Smooth muscle cell (in vitro differentiated cells): Measurements from ENCODE around the gene CRMP1. TPM values are rescaled to one million over a fixed set of nuclear protein-coding genes. Genes with fewer than 3 reads are reported as not detected.

Experiments
- DNase-seq: peaks from one replicate; lab custom pipeline; 2025; ENCODE audit not compliant: unreplicated experiment; lab: John Stamatoyannopoulos, UW
- H2AFZ ChIP-seq: fragments of 200-600 bp; sonication (generic); 2 replicates; pipeline ENCODE4 v1.6.0; 2016; ENCODE audit warnings: antibody characterized with exemption, low read depth, mild to moderate bottlenecking
- H3F3A ChIP-seq: fragments of 200-600 bp; sonication (generic); 2 replicates; pipeline ENCODE4 v1.6.0; 2017; ENCODE audit warnings: antibody characterized with exemption, low read depth
- H3K27ac ChIP-seq: fragments of 200-600 bp; sonication (generic); 2 replicates; pipeline ENCODE4 v1.5.1; 2016; ENCODE audit warnings: low read depth, mild to moderate bottlenecking
- H3K27me3 ChIP-seq: fragments of 200-600 bp; sonication (generic); 2 replicates; pipeline ENCODE4 v1.6.1; 2016; ENCODE audit warnings: low read depth, mild to moderate bottlenecking
- H3K36me3 ChIP-seq: fragments of 200-600 bp; sonication (generic); 2 replicates; pipeline ENCODE4 v1.5.1; 2016; ENCODE audit warnings: low read depth
- H3K4me1 ChIP-seq: fragments of 200-600 bp; sonication (generic); 2 replicates; pipeline ENCODE4 v1.5.1; 2016; ENCODE audit warnings: low read depth
- H3K4me2 ChIP-seq: fragments of 200-600 bp; sonication (generic); 2 replicates; pipeline ENCODE4 v1.6.0; 2016; ENCODE audit warnings: mild to moderate bottlenecking
- H3K4me3 ChIP-seq: fragments of 200-600 bp; sonication (generic); 2 replicates; pipeline ENCODE4 v1.5.1; 2016; ENCODE audit warnings: mild to moderate bottlenecking
- H3K79me2 ChIP-seq: fragments of 200-600 bp; sonication (generic); 2 replicates; pipeline ENCODE4 v1.6.0; 2016; ENCODE audit warnings: low read depth, mild to moderate bottlenecking
- H3K9ac ChIP-seq: fragments of 200-600 bp; sonication (generic); 2 replicates; pipeline ENCODE4 v1.6.0; 2016; ENCODE audit warnings: low read depth
- H3K9me3 ChIP-seq: fragments of 200-600 bp; sonication (generic); replicated peaks from 2 replicates; pipeline ENCODE4 v1.5.1; 2016; ENCODE audit warnings: low read depth
- H4K20me1 ChIP-seq: fragments of 200-600 bp; sonication (generic); 2 replicates; pipeline ENCODE4 v1.6.0; 2016; ENCODE audit warnings: low read depth
- WGBS: methylation state at CpG from one replicate; pipeline ENCODE4 v1.1.7; 2016; ENCODE audit warnings: low lambda C conversion rate; 5-methylcytosine and 5-hydroxymethylcytosine counted together
- polyA plus RNA-seq: library from polyadenylated mRNA; unstranded; fragments of >200 nt; fragmentation: Nextera tagmentation; extraction: Ambion mirVana; gene quantifications from 2 replicates; pipeline ENCODE4 v1.2.1, GENCODE V29; 2016
- total RNA-seq: library from RNA; depleted of rRNA; stranded (reverse); fragments of >200 nt; gene quantifications from 2 replicates; pipeline ENCODE4 v1.2.3, GENCODE V29; 2014
- TF ChIP-seq, protein P1 (sequence below): fragments of 200-600 bp; sonication (generic); IDR thresholded peaks from 2 replicates; pipeline ENCODE4 v1.5.1; 2017; ENCODE audit warnings: borderline replicate concordance, mild to moderate bottlenecking, antibody characterized with exemption; ENCODE audit not compliant: insufficient read depth, poor library complexity, severe bottlenecking

Gene CRMP1
- total and polyA plus RNA-seq, 2 experiments from 2014 or later: 12.5 to 18.6 TPM

GRCh38 chr4:5788144-5788543 is 104.7 kb downstream of the CRMP1 start:
- Histone ChIP-seq H4K20me1 (no peaks in the 10 kb centered on the region), H3K4me3 (no peak overlapping the region), H3K4me2 (no peak overlapping the region), H3K79me2 (no peaks in the 10 kb centered on the region), H3K27me3 (no peaks in the 10 kb centered on the region), H3K36me3 (peaks cover 10% of the 10 kb centered on the region), H3K27ac (no peak overlapping the region), H3K4me1 (no peaks in the 10 kb centered on the region), H3K9me3 (no peaks in the 10 kb centered on the region), H2AFZ (no peak overlapping the region), H3F3A (no peaks in the 10 kb centered on the region), H3K9ac (no peak overlapping the region)
- 89% methylated on average over 2 of the region's 2 CpGs for WGBS
- DNase-seq: no peak
- TF ChIP-seq, protein P1, sequence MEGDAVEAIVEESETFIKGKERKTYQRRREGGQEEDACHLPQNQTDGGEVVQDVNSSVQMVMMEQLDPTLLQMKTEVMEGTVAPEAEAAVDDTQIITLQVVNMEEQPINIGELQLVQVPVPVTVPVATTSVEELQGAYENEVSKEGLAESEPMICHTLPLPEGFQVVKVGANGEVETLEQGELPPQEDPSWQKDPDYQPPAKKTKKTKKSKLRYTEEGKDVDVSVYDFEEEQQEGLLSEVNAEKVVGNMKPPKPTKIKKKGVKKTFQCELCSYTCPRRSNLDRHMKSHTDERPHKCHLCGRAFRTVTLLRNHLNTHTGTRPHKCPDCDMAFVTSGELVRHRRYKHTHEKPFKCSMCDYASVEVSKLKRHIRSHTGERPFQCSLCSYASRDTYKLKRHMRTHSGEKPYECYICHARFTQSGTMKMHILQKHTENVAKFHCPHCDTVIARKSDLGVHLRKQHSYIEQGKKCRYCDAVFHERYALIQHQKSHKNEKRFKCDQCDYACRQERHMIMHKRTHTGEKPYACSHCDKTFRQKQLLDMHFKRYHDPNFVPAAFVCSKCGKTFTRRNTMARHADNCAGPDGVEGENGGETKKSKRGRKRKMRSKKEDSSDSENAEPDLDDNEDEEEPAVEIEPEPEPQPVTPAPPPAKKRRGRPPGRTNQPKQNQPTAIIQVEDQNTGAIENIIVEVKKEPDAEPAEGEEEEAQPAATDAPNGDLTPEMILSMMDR: no peak

DNA sequence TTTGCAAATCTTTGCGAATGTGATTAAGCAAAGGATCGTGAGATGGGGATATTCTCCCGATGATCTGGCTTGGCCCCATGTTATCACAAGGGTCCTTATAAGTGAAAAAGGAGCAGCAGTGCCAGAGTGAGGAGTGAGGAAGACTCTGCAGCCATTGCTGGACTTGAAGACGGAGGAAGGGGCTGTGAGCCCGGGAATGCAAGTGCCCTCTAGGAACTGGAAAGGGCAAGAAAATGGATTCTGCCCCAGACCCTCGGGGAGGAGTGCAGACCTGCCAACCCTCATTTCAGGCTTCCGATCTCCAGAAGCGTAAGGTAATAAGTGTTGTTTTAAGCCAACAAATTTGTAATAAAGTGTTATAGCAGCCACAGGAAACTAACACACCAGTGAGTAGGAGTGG is 105.6 kb downstream of the CRMP1 start:
- Histone ChIP-seq H4K20me1 (no peaks in the 10 kb centered on the region), H3K4me1 (no peaks in the 10 kb centered on the region), H3K27ac (no peak overlapping the region), H3K79me2 (no peaks in the 10 kb centered on the region), H2AFZ (no peak overlapping the region), H3K9ac (no peak overlapping the region), H3K4me2 (no peak overlapping the region), H3K4me3 (no peak overlapping the region), H3K27me3 (no peaks in the 10 kb centered on the region), H3K36me3 (peaks cover 7% of the 10 kb centered on the region), H3F3A (no peaks in the 10 kb centered on the region), H3K9me3 (no peaks in the 10 kb centered on the region)
- WGBS: 92% methylated on average over 8 of the region's 8 CpGs
- TF ChIP-seq, protein P1: no peak
- no peak for DNase-seq

DNA sequence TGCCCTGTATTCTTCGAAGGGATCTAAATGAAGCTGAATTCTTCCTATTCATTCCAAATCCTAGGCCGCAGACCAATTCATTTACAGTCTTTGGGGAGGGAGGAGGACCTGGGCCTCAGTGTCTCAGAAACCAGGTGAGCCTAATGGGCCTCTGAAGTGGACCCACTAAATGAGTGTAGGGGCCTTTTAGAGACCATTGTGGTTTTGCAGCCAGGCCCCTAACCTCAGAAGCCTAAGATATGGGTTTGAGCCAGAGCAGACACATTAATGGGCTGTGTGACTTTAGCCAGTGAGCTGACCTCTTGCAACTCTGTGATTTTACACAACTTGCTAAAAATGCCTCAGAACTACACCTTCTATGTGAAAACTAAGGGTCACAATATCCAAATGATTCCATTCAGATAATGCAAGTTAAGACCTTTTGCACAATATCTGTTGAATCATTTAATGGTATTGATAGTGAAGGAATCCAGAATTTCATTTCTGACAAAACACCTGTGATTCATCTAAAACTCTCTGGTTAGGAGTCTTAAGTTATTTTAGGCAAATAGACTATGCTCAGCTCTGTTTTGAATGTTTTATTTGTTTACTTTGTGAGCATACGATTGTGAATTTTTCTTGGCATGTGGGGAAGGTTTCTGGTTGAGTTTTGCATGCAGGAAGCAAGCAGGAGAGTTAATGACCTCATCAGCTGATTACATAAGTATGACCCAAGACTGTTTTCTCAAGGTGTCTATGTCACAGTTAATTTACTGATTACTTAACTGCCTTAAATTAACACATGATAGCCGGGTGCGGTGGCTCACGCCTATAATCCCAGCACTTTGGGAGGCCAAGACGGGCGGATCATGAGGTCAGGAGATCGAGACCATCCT is 106.8 kb downstream of the CRMP1 start:
- H3K27ac ChIP-seq: no peak overlapping the region
- no peak overlapping the region for H3K4me3 ChIP-seq
- peaks cover 7% of the 10 kb centered on the region for H3K36me3 ChIP-seq
- no peak for DNase-seq
- H2AFZ ChIP-seq: no peak overlapping the region
- TF ChIP-seq, protein P1: no peak
- no peaks in the 10 kb centered on the region for H4K20me1 ChIP-seq
- H3K9ac ChIP-seq: no peak overlapping the region
- H3F3A ChIP-seq: no peaks in the 10 kb centered on the region
- H3K4me1 ChIP-seq: no peaks in the 10 kb centered on the region
- no peak overlapping the region for H3K4me2 ChIP-seq
- 88% methylated on average over 9 of the region's 9 CpGs for WGBS
- no peaks in the 10 kb centered on the region for H3K79me2 ChIP-seq
- no peaks in the 10 kb centered on the region for H3K27me3 ChIP-seq
- no peaks in the 10 kb centered on the region for H3K9me3 ChIP-seq
